K562 (cell line): ENCODE data around the gene RTP5. TPM values are rescaled to one million over a fixed set of nuclear protein-coding genes. Genes with fewer than 3 reads are reported as not detected.

Experiments used
- ATAC-seq: fragments of 200-7000 bp; cut with Tn5 transposase; 3 replicates; pipeline ENCODE4 v1.9.1; 2020; ENCODE audit warnings: moderate library complexity
- BruUV-seq: library from RNA; stranded (reverse); fragments of 400-500 nt; replicated peaks from 2 replicates; lab custom pipeline; 2021; lab: Mats Ljungman, UMichigan
- CTCF ChIA-PET: fragments of 300-600 bp; formaldehyde crosslinking; extraction: SDS; loops from one replicate; lab custom pipeline; 2021; ENCODE audit warnings: low intra/inter-chr PET ratio; lab: Yijun Ruan, JAX
- POLR2A ChIA-PET: fragments of 300-600, 350-650 bp; sonication (Branson Sonifier 250); formaldehyde crosslinking; extraction: SDS; loops from one replicate; lab custom pipeline; 2021; ENCODE audit warnings: antibody characterized with exemption, inconsistent platforms; lab: Yijun Ruan, JAX
- DNase-seq, 4 experiments: peaks; one replicate each; pipeline versions ENCODE4 v3.0.0 to v3.0.0-alpha.2; 2011 to 2018; ENCODE audit warnings: low spot score in 3 of 4, mixed read lengths in 3 of 4; ENCODE audit errors: extremely low read depth in 1 of 4
- FAIRE-seq: peaks from 2 replicates; lab custom pipeline; 2011; peaks lifted over from hg19 to GRCh38; lab: Jason Lieb, UNC
- H2AFZ ChIP-seq: 2 replicates; pipeline ENCODE4 v1.6.0; 2011; ENCODE audit warnings: low read depth, low read length, control low read depth, inconsistent platforms
- H3K27ac ChIP-seq: fragments of 200-600 bp; 3 replicates; pipeline ENCODE4 v1.8.0; 2011; ENCODE audit warnings: low read depth, mild to moderate bottlenecking, control low read depth, inconsistent platforms, low read length, moderate library complexity, mixed read lengths; ENCODE audit errors: extremely low read depth
- H3K27me3 ChIP-seq, 2 experiments: fragments of 300-600 bp in 1 of 2; 2 replicates in 1 of 2; 3 replicates in 1 of 2; pipeline versions ENCODE4 v1.6.0 to v1.8.0; 2011; ENCODE audit warnings: inconsistent platforms in 2 of 2, low read length in 2 of 2, mild to moderate bottlenecking in 1 of 2, mixed read lengths in 1 of 2, moderate library complexity in 1 of 2; ENCODE audit not compliant: control insufficient read depth in 2 of 2, insufficient read depth in 2 of 2
- H3K36me3 ChIP-seq: fragments of 300-600 bp; 3 replicates; pipeline ENCODE4 v1.8.0; 2011; ENCODE audit warnings: mild to moderate bottlenecking, low read length, inconsistent platforms; ENCODE audit not compliant: control insufficient read depth, insufficient read depth
- H3K4me1 ChIP-seq, 2 experiments: fragments of 200-600 bp in 1 of 2; replicated peaks in 1 of 2; 2 replicates in 1 of 2; 3 replicates in 1 of 2; pipeline versions ENCODE4 v1.5.1 to v1.8.0; 2011; ENCODE audit warnings: inconsistent platforms in 2 of 2, low read length in 2 of 2, mild to moderate bottlenecking in 1 of 2, mixed read lengths in 1 of 2, moderate library complexity in 1 of 2; ENCODE audit not compliant: control insufficient read depth in 2 of 2, insufficient read depth in 2 of 2
- H3K4me2 ChIP-seq: 2 replicates; pipeline ENCODE4 v1.6.1; 2011; ENCODE audit warnings: low read length, control low read depth, inconsistent platforms, mixed read lengths; ENCODE audit not compliant: insufficient read depth
- H3K4me3 ChIP-seq: fragments of 200-600 bp; sonication (generic), shearing (Covaris generic); 2 replicates; pipeline ENCODE4 v1.5.1; 2016; ENCODE audit warnings: control low read depth, inconsistent platforms
- H3K79me2 ChIP-seq: fragments of 200-600 bp; 3 replicates; pipeline ENCODE4 v1.8.0; 2011; ENCODE audit warnings: low read length, inconsistent platforms; ENCODE audit not compliant: control insufficient read depth, insufficient read depth
- H3K9ac ChIP-seq, 2 experiments: 2 replicates each; pipeline versions ENCODE4 v1.6.0 to v1.6.1; 2011; ENCODE audit warnings: low read depth in 2 of 2, low read length in 2 of 2, control low read depth in 1 of 2, inconsistent platforms in 1 of 2, mild to moderate bottlenecking in 1 of 2, mixed read lengths in 1 of 2; ENCODE audit not compliant: insufficient read depth in 1 of 2
- H3K9me1 ChIP-seq: one replicate; pipeline ENCODE4 v1.6.0; 2011; ENCODE audit warnings: inconsistent platforms, mild to moderate bottlenecking, low read length, moderate library complexity; ENCODE audit not compliant: control insufficient read depth, insufficient read depth
- H3K9me3 ChIP-seq: replicated peaks from 2 replicates; pipeline ENCODE4 v1.5.1; 2011; ENCODE audit warnings: low read depth, low read length, inconsistent platforms; ENCODE audit not compliant: control insufficient read depth, insufficient read depth
- H4K20me1 ChIP-seq: replicated peaks from 2 replicates; pipeline ENCODE4 v1.6.1; 2011; ENCODE audit warnings: low read length, inconsistent platforms, mixed read lengths; ENCODE audit not compliant: control insufficient read depth, insufficient read depth
- ETV6 ChIP-seq, 3 experiments: fragments of 150-350 bp in 1 of 3; sonication (generic) in 1 of 3; formaldehyde crosslinking in 1 of 3; IDR thresholded peaks; 2 replicates each; pipeline versions ENCODE4 v1.6.1 to v1.8.0; 2014 to 2022; ENCODE audit warnings: borderline replicate concordance in 2 of 3, low read depth in 2 of 3, antibody characterized with exemption in 1 of 3, low read length in 1 of 3, mild to moderate bottlenecking in 1 of 3, missing genetic modification reagents in 1 of 3
- TFAP4 ChIP-seq: sonication (generic); formaldehyde crosslinking; IDR thresholded peaks from 2 replicates; pipeline ENCODE4 v1.8.0; 2022; ENCODE audit warnings: missing genetic modification reagents, mild to moderate bottlenecking, moderate library complexity, borderline replicate concordance
- WHSC1 ChIP-seq: IDR thresholded peaks from one replicate; pipeline ENCODE4 v1.6.1; 2012; ENCODE audit warnings: low read length, control low read depth, inconsistent platforms
- WGBS: fragments of 100-300 bp; shearing (Covaris generic); methylation state at CpG from one replicate; pipeline ENCODE4 v1.1.6; 2016; ENCODE audit warnings: low coverage, mixed read lengths; ENCODE audit not compliant: insufficient coverage; ENCODE audit errors: missing lambda C conversion rate; 5-methylcytosine and 5-hydroxymethylcytosine counted together
- in situ Hi-C: fragments of 300-500 bp; cut with MboI; formaldehyde crosslinking; loops from 4 replicates; pipeline ENCODE4 v1.15.0; 2018; ENCODE audit warnings: inconsistent platforms, mixed read lengths
- intact Hi-C: fragments of 100-400 bp; cut with micrococcal nuclease; formaldehyde crosslinking; loops from 2 replicates; pipeline ENCODE4 v1.14.2; 2022
- polyA plus RNA-seq, 8 experiments: library from polyadenylated mRNA; depleted of rRNA in 4 of 8; stranded (reverse) in 5 of 8; unstranded in 3 of 8; fragments of >200 nt; fragmentation: Nextera tagmentation in 2 of 8; fragmentation: Illumina TruSeq in 1 of 8; extraction: Ambion mirVana in 2 of 8; extraction: Trizol in 1 of 8; gene quantifications; 2 replicates each; pipeline versions ENCODE4 v1.2.1 to v1.2.3, GENCODE V29; 2011 to 2014; ENCODE audit warnings: inconsistent platforms in 1 of 8, missing spikeins in 1 of 8
- total RNA-seq, 7 experiments: library from RNA; depleted of rRNA in 6 of 7; stranded (reverse); fragments of >200 nt in 6 of 7; fragmentation: Illumina TruSeq in 2 of 7; extraction: Trizol in 2 of 7; gene quantifications; 2 replicates each; pipeline versions ENCODE4 v1.2.1 to v1.2.3, GENCODE V29; 2011 to 2021; ENCODE audit warnings: low replicate concordance in 1 of 7

Gene RTP5
- total and polyA plus RNA-seq, 9 of the 15 experiments (the other 6 are each of a cell fraction or from before 2014, with no cell fraction given), result not detected

- H3K9ac ChIP-seq, result no peak overlapping the region
- H3K36me3 ChIP-seq, result no peaks in the 10 kb centered on the region
- DNase-seq (no peak), ATAC-seq (no peak), FAIRE-seq (no peak)
- H3K4me1 ChIP-seq, result peaks cover 8 to 43% of the 10 kb centered on the region in 2 experiments; a peak in 4 of 5 replicates
- no TSS peak for BruUV-seq
- in situ Hi-C loops (no loop called here), intact Hi-C loops (no loop called here)
- H4K20me1 ChIP-seq, result no peaks in the 10 kb centered on the region
- H3K9me3 ChIP-seq, result peaks cover 7% of the 10 kb centered on the region; the same call in 1 of the 2 replicates
- POLR2A ChIA-PET, result no interaction called here
- no peak overlapping the region for H3K27ac ChIP-seq
- H3K4me2 ChIP-seq, result no peak overlapping the region
- H2AFZ ChIP-seq, result no peak overlapping the region
- H3K27me3 ChIP-seq, result no peaks in the 10 kb centered on the region
- no peak overlapping the region for H3K4me3 ChIP-seq
- TF ChIP-seq WHSC1 (no peak), ETV6 (IDR thresholded peaks at IDR 0.05; ENCODE audit: borderline replicate concordance in 1 of 2, low read depth in 2 of 2, low read length in 1 of 2) (no peak), ETV6 (CRISPR knock-in tag; IDR thresholded peaks at IDR 0.05; ENCODE audit: borderline replicate concordance) (no peak), TFAP4 (CRISPR knock-in tag) (0 out of 2 replicates have a peak, but pooled peaks have one; percentile 20)
- no peaks in the 10 kb centered on the region for H3K79me2 ChIP-seq
- WGBS, result 59% methylated on average over 6 of the region's 14 CpGs
- no peaks in the 10 kb centered on the region for H3K9me1 ChIP-seq
- CTCF ChIA-PET, result no interaction called here
Observed at GRCh38 chr2:241822264-241822623, 47.3 kb upstream of the RTP5 start.
